ENCODE data around the gene CACTIN.
"Not testable (repeated sequence)": the region's sequence is repeated elsewhere in the genome, so short reads cannot be mapped to it uniquely, and the experiment has no call there.

The CACTIN gene

DNA sequence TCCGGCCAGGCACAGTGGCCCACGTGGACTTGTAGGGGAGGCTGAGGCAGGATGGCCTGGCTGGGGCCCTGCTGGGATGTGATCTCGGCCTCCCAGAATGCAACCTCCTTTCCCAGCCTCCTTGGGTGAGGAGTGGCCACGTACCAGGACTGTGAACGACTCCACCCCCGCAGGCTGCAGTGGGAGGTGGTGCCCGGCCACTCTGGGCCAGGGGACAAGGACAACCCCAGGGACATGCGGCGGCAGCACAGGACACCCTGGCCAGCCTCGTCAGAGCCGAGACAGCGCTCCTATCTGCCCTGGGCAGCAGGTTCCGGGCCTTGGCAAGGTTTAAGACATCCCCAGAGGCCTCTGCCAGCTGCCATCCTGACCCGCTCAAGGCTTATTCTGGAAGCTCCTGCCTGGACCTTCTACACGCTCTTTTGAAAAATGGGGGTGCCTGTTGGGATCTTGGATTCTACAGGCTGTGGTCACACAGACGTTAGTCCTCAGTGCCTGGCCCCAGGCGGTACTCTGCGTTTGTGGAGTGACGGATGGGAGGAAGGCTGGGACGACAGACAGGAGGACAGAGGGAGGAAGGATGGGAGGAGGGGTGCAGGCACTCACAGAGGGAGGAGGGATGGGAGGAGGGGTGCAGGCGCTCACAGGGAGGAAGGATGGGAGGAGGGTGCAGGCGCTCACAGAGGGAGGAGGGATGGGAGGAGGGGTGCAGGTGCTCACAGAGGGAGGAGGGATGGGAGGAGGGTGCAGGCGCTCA is 19.9 kb upstream of the CACTIN start:
- no peak for DNase-seq (ENCODE audit: low read depth)

DNA sequence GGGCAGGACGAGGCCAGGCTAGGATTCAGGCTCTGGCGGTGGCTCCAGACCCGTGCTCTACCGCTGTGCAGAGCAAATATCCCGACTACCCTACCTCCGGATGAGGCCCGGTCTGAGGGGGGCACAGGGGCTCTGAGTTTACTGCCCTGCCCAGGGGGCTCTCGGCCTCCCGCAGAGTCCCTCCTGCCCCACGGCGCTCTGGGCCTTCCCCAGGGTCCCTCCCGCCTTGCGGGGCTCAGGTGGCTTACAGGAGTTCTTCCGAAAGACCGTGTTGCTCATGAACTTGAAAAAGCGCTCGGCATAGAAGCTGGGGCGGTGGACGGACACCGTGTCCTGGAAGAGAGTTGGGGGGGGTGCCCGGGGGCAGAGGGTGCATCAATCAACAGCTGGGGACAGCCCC is 19.1 kb upstream of the CACTIN start:
- no peak for DNase-seq (ENCODE audit: low read depth)

DNA sequence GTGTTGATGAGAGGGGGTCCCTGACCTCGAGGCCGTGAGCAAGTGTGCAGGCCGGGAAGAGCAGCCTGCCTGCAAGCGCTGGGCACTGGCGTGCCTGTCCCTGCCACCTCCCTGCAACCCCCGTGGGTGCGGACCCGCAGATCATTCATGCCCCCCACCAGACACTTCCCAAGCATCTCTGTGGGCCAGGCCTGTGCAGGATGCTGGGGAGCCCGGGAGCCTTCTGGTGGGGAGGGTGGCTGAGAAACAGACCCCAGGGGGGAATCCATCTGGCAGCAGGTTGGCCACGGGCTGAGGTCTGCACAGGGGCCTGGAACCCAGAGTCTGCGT is 18.4 kb upstream of the CACTIN start:
- no peak for DNase-seq (ENCODE audit: low read depth)

- no peak for DNase-seq (ENCODE audit: low read depth)
Measured at GRCh38 chr19:3644351-3645066, 17.9 kb upstream of the CACTIN start.

DNA sequence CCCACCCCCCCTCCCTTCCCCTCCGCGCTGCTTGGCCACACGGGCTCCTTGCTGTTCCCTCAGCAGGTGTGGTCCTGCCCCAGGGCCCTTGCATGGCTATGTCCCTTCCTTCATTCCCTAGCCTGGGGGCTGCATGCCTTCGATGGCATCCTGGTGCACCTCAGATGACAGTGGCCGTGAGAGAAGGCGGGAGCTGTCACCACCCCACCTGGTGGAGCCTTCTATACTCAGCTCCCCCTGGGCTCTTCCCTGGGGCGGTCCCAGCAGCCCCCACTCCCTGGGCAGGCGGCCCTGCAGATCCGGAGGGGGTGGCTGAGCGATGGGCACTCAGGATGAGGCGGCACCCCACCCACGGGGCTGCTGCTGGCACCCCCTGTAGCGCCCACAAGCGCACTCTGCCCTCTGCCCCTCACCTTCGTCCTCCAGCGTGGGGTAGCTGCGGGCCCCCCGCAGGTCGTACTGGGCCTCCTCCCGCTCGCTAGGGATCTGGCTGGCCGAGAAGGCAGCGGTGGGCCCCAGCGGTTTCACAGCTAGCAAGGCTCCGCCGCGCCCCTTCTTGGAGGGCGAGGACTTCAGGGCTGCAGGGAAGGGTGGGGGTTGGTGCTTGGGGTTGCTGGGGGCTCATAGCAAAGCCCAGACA is 17.2 kb upstream of the CACTIN start:
- no peak for DNase-seq (ENCODE audit: low read depth)

DNA sequence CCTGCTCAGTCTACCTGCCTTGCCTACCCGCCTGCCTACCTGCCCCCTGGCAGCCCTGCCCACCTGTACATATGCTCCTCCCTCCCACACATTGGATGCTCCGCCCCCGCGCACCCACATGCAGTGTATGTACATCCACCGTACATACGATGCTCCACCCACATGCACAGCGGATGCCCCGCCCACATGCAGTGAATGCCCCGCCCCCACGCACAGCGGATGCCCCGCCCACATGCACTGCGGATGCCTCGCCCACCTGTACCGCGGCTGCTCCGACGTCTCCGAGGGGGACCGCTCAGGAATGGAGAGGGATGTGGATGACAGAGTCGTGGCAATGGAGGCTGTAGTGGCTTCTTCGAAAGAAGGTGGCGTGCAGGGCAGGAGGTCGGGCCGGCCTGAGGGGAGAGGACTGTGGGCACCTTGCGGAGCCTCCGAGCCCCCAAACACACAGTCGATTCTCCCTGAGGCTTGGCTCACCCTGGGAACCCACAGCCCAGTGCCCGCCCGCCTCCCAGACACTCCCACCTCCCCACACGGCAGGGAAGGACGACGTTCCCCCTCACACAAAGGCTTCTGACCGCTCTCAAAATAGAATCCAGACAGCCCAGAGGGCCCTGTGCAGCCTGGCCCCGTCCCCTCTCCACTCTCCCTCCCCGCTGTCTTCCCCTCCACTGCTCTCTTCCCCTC is 16.5 kb upstream of the CACTIN start:
- DNase-seq (ENCODE audit: low read depth): no peak

- no peak for DNase-seq (ENCODE audit: low read depth)
Measured at GRCh38 chr19:3642296-3642695, 15.7 kb upstream of the CACTIN start.

DNA sequence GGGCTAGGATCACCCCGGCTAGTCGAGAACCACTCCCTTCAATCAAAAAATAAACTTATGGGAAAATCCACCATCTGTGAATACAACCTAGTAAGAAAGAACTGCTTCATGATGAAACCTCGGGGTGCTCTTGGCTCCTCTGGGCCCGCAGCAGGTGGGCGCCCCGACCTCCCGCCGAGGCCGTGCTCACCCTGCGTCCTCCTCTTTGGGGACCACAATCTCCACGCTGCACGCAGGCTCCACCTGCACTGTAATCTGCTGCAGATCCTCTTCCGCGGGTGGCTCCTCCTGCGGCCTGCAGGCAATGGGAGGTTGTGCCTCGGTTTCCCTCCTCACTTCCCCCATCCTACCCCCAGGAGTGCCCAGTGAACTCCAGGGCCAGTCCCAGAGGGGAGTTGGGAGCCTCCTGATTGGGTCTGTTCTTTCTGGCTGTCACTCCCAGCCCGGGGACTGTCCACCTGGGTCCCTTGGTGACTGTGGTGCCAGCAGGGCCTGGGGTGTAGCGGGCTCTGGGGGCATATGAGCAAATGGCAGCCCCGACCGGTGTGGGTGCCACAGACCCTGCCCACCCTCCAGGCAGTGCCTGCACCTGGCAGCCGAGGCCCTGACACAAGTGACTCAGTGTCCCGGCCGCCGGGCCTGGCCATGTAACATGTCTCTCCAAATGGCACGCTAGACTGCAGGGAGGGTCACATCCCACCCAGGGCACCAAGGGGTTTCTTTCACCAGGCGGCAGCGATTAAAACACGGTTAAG is 15.1 kb upstream of the CACTIN start:
- no peak for DNase-seq (ENCODE audit: low read depth)

DNA sequence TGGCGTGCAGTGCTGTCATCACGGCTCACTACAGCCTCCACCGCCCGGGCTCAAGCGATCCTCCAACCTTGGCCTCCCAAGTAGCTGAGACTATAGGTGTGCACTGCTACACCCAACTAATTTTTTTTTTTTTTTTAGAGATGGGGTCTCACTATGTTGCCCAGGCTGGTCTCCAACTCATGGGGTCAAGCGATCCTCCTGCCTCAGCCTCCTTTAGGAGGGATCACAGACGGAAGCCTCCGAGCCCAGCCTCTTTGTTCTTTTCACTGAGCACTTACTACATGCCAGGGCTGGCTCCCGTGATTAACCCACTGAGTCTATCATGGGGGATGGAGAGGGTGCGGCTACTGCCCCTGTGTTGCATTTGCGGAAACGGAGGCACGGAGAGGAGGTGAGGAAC is 12.9 kb upstream of the CACTIN start:
- DNase-seq (ENCODE audit: low read depth): no peak

GRCh38 chr19:3638208-3639193 is 11.9 kb upstream of the CACTIN start:
- no peak for DNase-seq (ENCODE audit: low read depth)

DNA sequence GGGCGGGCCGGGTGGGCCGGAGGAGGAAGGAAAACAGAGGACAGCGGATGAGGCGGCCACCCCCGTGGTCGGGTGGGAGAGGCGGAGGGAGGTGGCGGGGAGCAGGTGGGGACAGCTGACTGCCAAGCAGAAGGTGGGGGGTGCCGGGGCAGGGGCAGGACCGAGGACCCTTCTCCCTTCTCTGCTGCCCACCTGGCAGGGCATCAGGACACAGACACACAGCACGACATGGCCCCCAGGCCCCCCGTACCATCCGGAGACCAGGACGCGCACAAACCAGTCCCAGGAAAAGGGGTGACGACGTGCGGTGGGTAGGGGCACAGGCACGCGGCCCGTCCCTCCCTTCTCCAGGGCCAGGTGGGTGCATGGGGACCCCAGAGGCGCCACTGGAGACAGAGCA is 11.0 kb upstream of the CACTIN start:
- no peak for DNase-seq (ENCODE audit: low read depth)

- no peak for DNase-seq (ENCODE audit: low read depth)
Measured at GRCh38 chr19:3636962-3637361, 10.4 kb upstream of the CACTIN start.

DNA sequence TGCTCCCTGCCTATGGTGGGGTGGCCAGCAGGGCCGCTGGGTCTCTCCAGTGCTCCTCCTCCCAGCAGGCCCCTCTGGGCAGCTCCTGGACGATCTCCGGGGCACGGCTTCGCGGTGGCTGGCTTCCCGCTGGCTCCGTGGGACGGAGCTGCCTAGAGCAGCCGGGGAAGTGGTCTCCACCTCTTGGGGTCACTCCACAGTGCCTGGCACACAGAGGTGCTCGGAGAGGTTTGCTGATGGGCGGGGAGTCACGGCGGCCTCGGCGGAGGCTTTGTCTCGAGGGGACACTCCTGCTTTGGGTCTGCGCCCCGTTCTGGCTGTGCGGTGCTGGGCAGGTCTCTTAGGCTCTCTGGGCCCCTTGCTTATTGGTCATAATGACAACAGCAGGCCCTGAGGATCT is 9.9 kb upstream of the CACTIN start:
- DNase-seq (ENCODE audit: low read depth): no peak

DNA sequence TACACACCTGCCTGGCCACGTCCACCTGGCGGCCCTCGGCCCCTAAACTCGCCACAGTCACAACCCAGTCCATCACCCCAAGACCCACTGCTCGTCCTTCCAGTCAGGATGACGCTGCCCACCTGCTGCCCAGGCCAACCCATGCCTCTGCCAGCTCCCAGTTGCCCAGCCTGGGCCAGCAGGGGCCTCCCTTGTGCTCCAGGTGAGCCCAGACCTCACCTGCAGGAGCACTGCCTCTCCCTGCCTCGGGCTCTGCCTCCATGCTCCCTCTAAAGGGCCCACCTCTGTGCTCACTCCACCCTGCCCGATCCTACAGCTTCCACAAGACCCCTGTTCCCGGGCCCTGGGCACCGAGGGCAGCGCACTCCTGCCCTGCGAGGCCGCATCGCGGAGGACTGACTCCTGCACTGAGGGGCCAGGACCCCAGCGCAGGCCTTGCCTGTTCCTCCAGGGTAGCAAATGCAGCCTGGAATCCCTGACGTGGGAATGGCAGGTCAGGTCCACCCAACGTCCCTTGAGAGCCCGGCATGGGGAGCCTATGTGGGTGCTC is 8.0 kb upstream of the CACTIN start:
- DNase-seq (ENCODE audit: low read depth): no peak

DNA sequence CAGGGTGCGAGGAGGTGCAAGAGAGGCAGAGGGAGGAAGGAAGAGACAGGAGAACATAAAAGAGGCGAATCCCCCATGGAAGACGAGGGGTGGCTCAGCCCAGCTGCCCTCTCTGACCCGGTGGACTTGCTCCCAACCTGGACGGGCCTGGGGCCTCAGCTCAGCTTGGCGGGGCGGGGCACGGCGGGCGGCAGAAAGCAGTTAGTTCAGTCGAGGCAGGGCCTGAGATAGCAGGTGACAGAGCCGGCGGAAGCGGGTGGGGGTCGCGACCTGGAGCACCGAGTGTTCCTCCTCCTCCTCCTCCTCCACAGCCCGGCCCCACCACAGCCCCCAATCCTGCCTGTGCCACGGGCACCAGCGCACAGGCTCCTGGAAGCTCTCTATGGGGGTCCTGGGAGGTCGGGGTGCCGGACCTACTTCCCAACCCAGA is 7.0 kb upstream of the CACTIN start:
- no peak for DNase-seq (ENCODE audit: low read depth)

DNA sequence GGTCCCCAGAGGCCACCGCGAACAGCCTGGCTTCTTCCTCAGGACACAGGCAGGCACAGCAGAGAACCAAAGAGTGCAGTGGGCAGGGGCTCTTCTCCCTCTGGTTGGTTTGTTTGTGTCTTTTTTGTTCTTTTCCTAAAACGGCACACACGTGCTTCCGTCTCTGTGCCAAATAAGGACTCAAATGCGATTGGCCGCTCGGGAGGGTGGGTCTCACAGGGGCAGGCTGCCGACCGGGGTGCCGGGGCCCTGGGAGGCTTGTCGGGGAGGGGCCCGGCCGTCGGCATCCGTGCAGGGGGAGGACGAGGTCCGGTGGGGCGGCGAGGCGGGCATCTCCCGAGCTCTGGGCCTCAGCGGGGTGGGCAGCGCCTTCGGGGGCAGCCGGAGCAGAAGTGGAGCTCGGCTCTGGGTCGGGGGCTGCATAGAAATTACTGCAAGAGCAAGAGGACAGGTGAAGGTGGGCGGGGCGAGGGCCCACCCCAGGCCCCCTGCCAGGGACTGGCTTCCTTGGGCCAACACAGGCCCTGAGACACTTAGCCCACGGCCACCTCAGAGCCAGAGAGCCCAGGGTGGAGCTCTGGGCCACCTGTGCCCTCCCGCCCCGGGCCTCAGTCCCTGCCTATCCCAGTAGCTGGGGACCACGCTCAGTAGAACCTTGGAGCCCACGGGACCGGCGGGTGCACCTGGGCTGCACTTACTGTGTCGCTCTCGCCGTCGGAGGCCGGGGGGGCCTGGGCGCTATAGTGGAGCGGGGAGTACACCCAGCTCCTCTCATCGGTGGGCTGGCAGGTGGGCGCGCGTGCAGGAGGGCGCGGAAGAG is 6.4 kb upstream of the CACTIN start:
- DNase-seq (ENCODE audit: low read depth): no peak

DNA sequence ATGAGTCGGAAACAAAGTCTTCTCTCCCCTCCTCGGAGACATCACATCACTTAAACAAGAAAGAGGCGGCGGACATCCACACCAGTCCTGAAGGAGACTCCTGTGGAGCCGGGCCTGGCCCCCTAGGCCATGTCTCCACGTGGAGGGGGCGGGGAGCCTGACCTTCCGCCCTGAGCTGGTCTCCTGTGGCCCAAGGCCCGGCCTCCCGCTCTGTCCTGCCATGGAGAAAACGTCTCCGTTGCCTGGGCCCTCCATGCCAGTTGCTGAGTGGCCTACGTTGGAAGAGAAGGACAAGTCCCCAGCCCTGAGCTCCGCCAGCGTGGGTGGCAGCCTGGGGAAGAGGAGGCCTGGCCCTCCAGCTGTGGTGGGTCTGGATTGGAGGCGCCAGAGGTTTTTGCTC is 5.5 kb upstream of the CACTIN start:
- no peak for DNase-seq (ENCODE audit: low read depth)

GRCh38 chr19:3631053-3631861 is 4.7 kb upstream of the CACTIN start:
- no peak for DNase-seq (ENCODE audit: low read depth)

DNA sequence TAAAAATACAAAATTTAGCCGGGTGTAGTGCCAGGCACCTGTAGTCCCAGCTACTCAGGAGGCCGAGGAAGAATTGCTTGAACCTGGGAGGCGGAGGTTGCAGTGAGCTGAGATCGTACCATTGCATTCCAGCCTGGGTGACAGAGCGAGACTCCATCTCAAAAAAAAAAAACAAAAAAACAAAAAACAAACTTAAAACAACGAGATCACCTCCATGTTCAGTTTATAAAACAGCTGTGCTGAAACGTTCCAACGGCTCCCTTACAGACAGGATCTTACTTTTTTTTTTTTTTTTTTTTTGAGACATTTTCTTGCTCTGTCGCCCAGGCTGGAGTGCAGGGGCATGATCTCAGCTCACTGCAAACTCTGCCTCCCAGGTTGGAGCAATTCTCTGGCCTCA is 2.2 kb upstream of the CACTIN start:
- DNase-seq (ENCODE audit: low read depth): not testable (repeated sequence)

Data from fibroblast of gingiva (primary cell).